Endothelial cell of umbilical vein (primary cell): ENCODE data around the gene PLD4. TPM values are rescaled to one million over a fixed set of nuclear protein-coding genes. Genes with fewer than 3 reads are reported as not detected.

ENCODE experiments used
- BruUV-seq: library from RNA; stranded (reverse); fragments of 400-500 nt; replicated peaks from 2 replicates; lab custom pipeline; 2021; lab: Mats Ljungman, UMichigan
- CTCF ChIA-PET: fragments of 300-600, 350-600 bp; sonication (Branson Sonifier 250); formaldehyde crosslinking; loops from one replicate; lab custom pipeline; 2021; ENCODE audit warnings: antibody characterized with exemption, inconsistent platforms; lab: Charles Lee
- POLR2A ChIA-PET: fragments of 300-600, 350-600 bp; sonication (Branson Sonifier 250); formaldehyde crosslinking; loops from one replicate; lab custom pipeline; 2021; ENCODE audit warnings: antibody characterized with exemption, inconsistent platforms; lab: Charles Lee
- DNase-seq: peaks from one replicate; pipeline ENCODE4 v3.0.0-alpha.2; 2011; ENCODE audit warnings: low read depth, low spot score
- FAIRE-seq: peaks from 2 replicates; lab custom pipeline; 2011; peaks lifted over from hg19 to GRCh38; lab: Jason Lieb, UNC
- H2AFZ ChIP-seq: 2 replicates; pipeline ENCODE4 v1.6.0; 2012; ENCODE audit warnings: low read depth, low read length, control low read depth, inconsistent platforms
- H3K27ac ChIP-seq: 2 replicates; pipeline ENCODE4 v1.5.1; 2011; ENCODE audit warnings: low read depth, mild to moderate bottlenecking, control low read depth, low read length, moderate library complexity; ENCODE audit not compliant: insufficient read depth
- H3K27me3 ChIP-seq, 2 experiments: 2 replicates each; pipeline versions ENCODE4 v1.6.0 to v1.6.1; 2011; ENCODE audit warnings: low read length in 2 of 2, mixed read lengths in 1 of 2; ENCODE audit not compliant: control insufficient read depth in 2 of 2, insufficient read depth in 2 of 2
- H3K36me3 ChIP-seq, 2 experiments: 2 replicates in 1 of 2; 3 replicates in 1 of 2; pipeline ENCODE4 v1.5.1; 2011; ENCODE audit warnings: low read length in 2 of 2, mild to moderate bottlenecking in 1 of 2, moderate library complexity in 1 of 2; ENCODE audit not compliant: control insufficient read depth in 2 of 2, insufficient read depth in 2 of 2; ENCODE audit errors: extremely low read depth in 1 of 2
- H3K4me1 ChIP-seq: 3 replicates; pipeline ENCODE4 v1.5.1; 2011; ENCODE audit warnings: mild to moderate bottlenecking, low read length; ENCODE audit not compliant: control insufficient read depth, insufficient read depth; ENCODE audit errors: extremely low read depth
- H3K4me2 ChIP-seq: 2 replicates; pipeline ENCODE4 v1.6.1; 2011; ENCODE audit warnings: low read length, control low read depth, mixed read lengths; ENCODE audit not compliant: insufficient read depth
- H3K4me3 ChIP-seq, 3 experiments: fragments of 200-600 bp in 1 of 3; sonication (generic), shearing (Covaris generic) in 1 of 3; replicated peaks in 1 of 3; 2 replicates each; pipeline ENCODE4 v1.5.1; 2011 to 2016; ENCODE audit warnings: control low read depth in 3 of 3, low read length in 3 of 3, mild to moderate bottlenecking in 2 of 3, inconsistent platforms in 1 of 3, low read depth in 1 of 3, moderate library complexity in 1 of 3; ENCODE audit not compliant: insufficient read depth in 1 of 3
- H3K79me2 ChIP-seq: 2 replicates; pipeline ENCODE4 v1.6.0; 2012; ENCODE audit warnings: low read length, inconsistent platforms; ENCODE audit not compliant: control insufficient read depth, insufficient read depth
- H3K9ac ChIP-seq: replicated peaks from 2 replicates; pipeline ENCODE3; 2011; ENCODE audit warnings: low read length, control low read depth; ENCODE audit not compliant: insufficient read depth; ENCODE audit errors: extremely low read depth
- H3K9me1 ChIP-seq: replicated peaks from 3 replicates; pipeline ENCODE4 v1.6.0; 2011; ENCODE audit warnings: mild to moderate bottlenecking, low read length; ENCODE audit not compliant: control insufficient read depth, insufficient read depth; ENCODE audit errors: extremely low read depth
- H3K9me3 ChIP-seq: replicated peaks from 2 replicates; pipeline ENCODE4 v1.5.1; 2012; ENCODE audit warnings: low read length, inconsistent platforms; ENCODE audit not compliant: control insufficient read depth, insufficient read depth
- H4K20me1 ChIP-seq: replicated peaks from 2 replicates; pipeline ENCODE3; 2011; ENCODE audit warnings: mild to moderate bottlenecking, low read length; ENCODE audit not compliant: control insufficient read depth, insufficient read depth; ENCODE audit errors: extremely low read depth
- CTCF ChIP-seq, 2 donors: IDR thresholded peaks; 1 replicate in 1 of 2; 2 replicates in 1 of 2; pipeline ENCODE4 v1.5.1; 2011; ENCODE audit warnings: low read length in 2 of 2, mild to moderate bottlenecking in 2 of 2, moderate library complexity in 2 of 2, control low read depth in 1 of 2, inconsistent platforms in 1 of 2, low read depth in 1 of 2; ENCODE audit not compliant: insufficient read depth in 1 of 2; ENCODE audit errors: extremely low read depth in 1 of 2
- EZH2 ChIP-seq: IDR thresholded peaks from 2 replicates; pipeline ENCODE4 v1.6.1; 2012; ENCODE audit warnings: borderline replicate concordance, low read depth, mild to moderate bottlenecking, moderate library complexity, low read length, inconsistent platforms; ENCODE audit not compliant: severe bottlenecking
- FOS ChIP-seq: IDR thresholded peaks from 2 replicates; pipeline ENCODE4 v1.6.1; 2011; ENCODE audit warnings: mild to moderate bottlenecking, low read length, moderate library complexity, borderline replicate concordance; ENCODE audit not compliant: insufficient read depth
- JUN ChIP-seq: IDR thresholded peaks from 2 replicates; pipeline ENCODE4 v1.6.1; 2011; ENCODE audit warnings: borderline replicate concordance, low read depth; ENCODE audit not compliant: insufficient read length, insufficient read depth
- MYC ChIP-seq: IDR thresholded peaks from one replicate; pipeline ENCODE4 v1.6.1; 2011; ENCODE audit warnings: mild to moderate bottlenecking, low read depth, low read length
- dilution Hi-C: fragments of 300-500 bp; cut with MboI; formaldehyde crosslinking; loops from one replicate; pipeline ENCODE4 v1.15.0; 2019; ENCODE audit warnings: low sequenced_read_pairs; ENCODE audit not compliant: extremely low pct_ligation_motif_present
- intact Hi-C: fragments of 100-400 bp; cut with micrococcal nuclease; formaldehyde crosslinking; loops from one replicate; pipeline ENCODE4 v1.10.0; 2022
- polyA plus RNA-seq, 4 experiments: library from polyadenylated mRNA; depleted of rRNA in 3 of 4; stranded (reverse) in 3 of 4; unstranded in 1 of 4; fragments of >200 nt; gene quantifications; 2 replicates each; pipeline versions ENCODE4 v1.2.1 to v1.2.3, GENCODE V29; 2011 to 2012; ENCODE audit warnings: missing spikeins in 1 of 4
- total RNA-seq: library from RNA; stranded (reverse); gene quantifications from 2 replicates; pipeline ENCODE4 v1.2.3, GENCODE V29; 2021

PLD4 gene
- total and polyA plus RNA-seq, 2 donors (not counting 3 experiments of a cell fraction or from before 2014, with no cell fraction given): 0.01 to 0.11 TPM

GRCh38 chr14:104875412-104875751, 49.3 kb upstream of the PLD4 start:
- H3K4me1 ChIP-seq: no peaks in the 10 kb centered on the region
- dilution Hi-C loops: no loop called here
- peaks cover 2% of the 10 kb centered on the region for H3K79me2 ChIP-seq
- TF ChIP-seq EZH2: no peak
- TF ChIP-seq MYC: no peak
- TF ChIP-seq FOS: no peak
- no peak for TF ChIP-seq JUN
- intact Hi-C loops: no loop called here
- H3K4me2 ChIP-seq: no peak overlapping the region
- H4K20me1 ChIP-seq: no peaks in the 10 kb centered on the region
- H3K27ac ChIP-seq: no peak overlapping the region
- H3K9me3 ChIP-seq: no peaks in the 10 kb centered on the region
- H3K27me3 ChIP-seq: no peaks in the 10 kb centered on the region
- no peak overlapping the region for H3K4me3 ChIP-seq
- DNase-seq (no peak), FAIRE-seq (no peak)
- ChIA-PET POLR2A (no interaction called here), CTCF (interaction anchor here (1.3 kb wide), 1 partner anchor 20 kb away, joined by 3 read pairs; no protein-coding TSS in a partner anchor)
- no TSS peak for BruUV-seq
- no peaks in the 10 kb centered on the region for H3K9me1 ChIP-seq
- no peak overlapping the region for H3K9ac ChIP-seq
- peaks cover 0 to 13% of the 10 kb centered on the region in 2 experiments for H3K36me3 ChIP-seq
- H2AFZ ChIP-seq: no peak overlapping the region

GRCh38 chr14:104875811-104876210, 48.9 kb upstream of the PLD4 start:
- H3K79me2 ChIP-seq: no peaks in the 10 kb centered on the region
- no TSS peak for BruUV-seq
- ChIA-PET CTCF (interaction anchor here (1.2 kb wide), 1 partner anchor 55 kb away, joined by 3 read pairs; no protein-coding TSS in a partner anchor), POLR2A (no interaction called here)
- no peak overlapping the region for H3K4me3 ChIP-seq
- no peak overlapping the region for H2AFZ ChIP-seq
- DNase-seq: no peak
- H3K4me1 ChIP-seq: no peaks in the 10 kb centered on the region
- intact Hi-C loops: no loop called here
- H3K36me3 ChIP-seq: peaks cover 0 to 17% of the 10 kb centered on the region in 2 experiments
- no peaks in the 10 kb centered on the region for H3K27me3 ChIP-seq
- no peaks in the 10 kb centered on the region for H3K9me3 ChIP-seq
- TF ChIP-seq CTCF (IDR thresholded peaks at IDR 0.05; ENCODE audit: extremely low read depth in 1 of 2, insufficient read depth in 1 of 2, low read depth in 1 of 2, low read length in 2 of 2): no peak
- no peaks in the 10 kb centered on the region for H3K9me1 ChIP-seq
- H3K27ac ChIP-seq: no peak overlapping the region
- no peak overlapping the region for H3K4me2 ChIP-seq
- dilution Hi-C loops: no loop called here
- no peak for FAIRE-seq
- no peaks in the 10 kb centered on the region for H4K20me1 ChIP-seq
- no peak overlapping the region for H3K9ac ChIP-seq
